Stimulated activated CD8-positive, alpha-beta memory T cell treated with anti-CD3 and anti-CD28 coated beads, Interleukin-15, amount 100 ng/mL, for 1 hour (primary cell): ENCODE data around the gene PRODH.
A peak's percentile ranks its signal among the peaks of the same experiment; 100 is the strongest.
"Not testable (repeated sequence)": the region's sequence is repeated elsewhere in the genome, so short reads cannot be mapped to it uniquely, and the experiment has no call there.

Experiments used
- DNase-seq: peaks from one replicate; pipeline ENCODE4 v3.0.0-alpha.2; 2020; ENCODE audit warnings: low read depth

PRODH gene

GRCh38 chr22:18954303-18954989 is 18.4 kb upstream of the PRODH start:
- peak; percentile 32 for DNase-seq

GRCh38 chr22:18953128-18953527 is 17.0 kb upstream of the PRODH start:
- DNase-seq: not testable (repeated sequence)

GRCh38 chr22:18952022-18952421 is 15.9 kb upstream of the PRODH start:
- DNase-seq: no peak

GRCh38 chr22:18950141-18950540 is 14.0 kb upstream of the PRODH start:
- DNase-seq: no peak

GRCh38 chr22:18947905-18948304 is 11.8 kb upstream of the PRODH start:
- DNase-seq: no peak

- not testable (repeated sequence) for DNase-seq
Observed at GRCh38 chr22:18947105-18947504, 11.0 kb upstream of the PRODH start.

- not testable (repeated sequence) for DNase-seq
Observed at GRCh38 chr22:18938691-18939090, 2.6 kb upstream of the PRODH start.

GRCh38 chr22:18934688-18935087 is 1.4 kb downstream of the PRODH start:
- not testable (repeated sequence) for DNase-seq

GRCh38 chr22:18933914-18934313 is 2.2 kb downstream of the PRODH start:
- no peak for DNase-seq

- DNase-seq: no peak
Observed at GRCh38 chr22:18931905-18932652, 4.0 kb downstream of the PRODH start.

GRCh38 chr22:18929459-18929858 is 6.6 kb downstream of the PRODH start:
- DNase-seq: no peak

- no peak for DNase-seq
Observed at GRCh38 chr22:18927573-18927972, 8.5 kb downstream of the PRODH start.

- no peak for DNase-seq
Observed at GRCh38 chr22:18927020-18927419, 9.1 kb downstream of the PRODH start.

GRCh38 chr22:18925368-18926064 is 10.6 kb downstream of the PRODH start:
- no peak for DNase-seq

- DNase-seq: not testable (repeated sequence)
Observed at GRCh38 chr22:18920257-18920902, 15.7 kb downstream of the PRODH start.

GRCh38 chr22:18917818-18918217 is 18.3 kb downstream of the PRODH start:
- not testable (repeated sequence) for DNase-seq

GRCh38 chr22:18915550-18915949 is 20.5 kb downstream of the PRODH start:
- DNase-seq: not testable (repeated sequence)

- DNase-seq: not testable (repeated sequence)
Observed at GRCh38 chr22:18914558-18914957, 21.5 kb downstream of the PRODH start.

- not testable (repeated sequence) for DNase-seq
Observed at GRCh38 chr22:18912264-18912946, 23.7 kb downstream of the PRODH start.

- DNase-seq: not testable (repeated sequence)
Observed at GRCh38 chr22:18911535-18911934, 24.6 kb downstream of the PRODH start.

GRCh38 chr22:18909556-18909955 is 26.5 kb downstream of the PRODH start:
- no peak for DNase-seq

- DNase-seq: no peak
Observed at GRCh38 chr22:18906896-18907295, 29.2 kb downstream of the PRODH start.
